Hepatocyte (in vitro differentiated cells): ENCODE measurements around the gene RPTOR.

Source experiments
- EZH2 ChIP-seq: fragments of 200-600 bp; sonication (generic); IDR thresholded peaks from 2 replicates; pipeline ENCODE4 v1.6.1; 2016; ENCODE audit warnings: antibody characterized with exemption, mild to moderate bottlenecking, borderline replicate concordance
- EZH2phosphoT487 ChIP-seq: fragments of 200-600 bp; sonication (generic); IDR thresholded peaks from one replicate; pipeline ENCODE4 v1.6.1; 2018; ENCODE audit warnings: antibody characterized with exemption, mild to moderate bottlenecking, low read depth, moderate library complexity; ENCODE audit not compliant: unreplicated experiment, severe bottlenecking
- TF ChIP-seq, protein P1 (sequence below): fragments of 200-600 bp; sonication (generic); IDR thresholded peaks from 2 replicates; pipeline ENCODE4 v1.5.1; 2016; ENCODE audit warnings: antibody characterized with exemption, mild to moderate bottlenecking; ENCODE audit not compliant: poor library complexity

DNA sequence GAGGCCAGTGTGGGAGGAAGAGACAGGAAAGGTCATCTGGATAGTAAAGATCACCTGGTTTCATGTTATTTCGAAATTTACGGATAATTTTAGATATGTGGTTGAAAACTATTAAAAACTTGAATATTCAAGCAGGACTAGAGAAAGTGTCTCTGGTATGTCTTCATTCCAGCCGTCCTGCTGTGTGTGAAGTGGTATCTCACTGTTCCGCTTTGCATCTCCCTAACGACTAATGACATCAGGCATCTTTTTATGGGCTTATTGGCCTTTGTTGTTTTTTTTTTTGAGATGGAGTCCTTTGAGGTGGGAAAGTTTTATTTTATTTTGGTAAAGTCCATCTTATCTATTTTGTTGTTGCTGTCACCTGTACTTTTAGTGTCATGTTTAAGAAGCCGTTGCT is 232.6 kb downstream of the RPTOR start:
- TF ChIP-seq, protein P1, sequence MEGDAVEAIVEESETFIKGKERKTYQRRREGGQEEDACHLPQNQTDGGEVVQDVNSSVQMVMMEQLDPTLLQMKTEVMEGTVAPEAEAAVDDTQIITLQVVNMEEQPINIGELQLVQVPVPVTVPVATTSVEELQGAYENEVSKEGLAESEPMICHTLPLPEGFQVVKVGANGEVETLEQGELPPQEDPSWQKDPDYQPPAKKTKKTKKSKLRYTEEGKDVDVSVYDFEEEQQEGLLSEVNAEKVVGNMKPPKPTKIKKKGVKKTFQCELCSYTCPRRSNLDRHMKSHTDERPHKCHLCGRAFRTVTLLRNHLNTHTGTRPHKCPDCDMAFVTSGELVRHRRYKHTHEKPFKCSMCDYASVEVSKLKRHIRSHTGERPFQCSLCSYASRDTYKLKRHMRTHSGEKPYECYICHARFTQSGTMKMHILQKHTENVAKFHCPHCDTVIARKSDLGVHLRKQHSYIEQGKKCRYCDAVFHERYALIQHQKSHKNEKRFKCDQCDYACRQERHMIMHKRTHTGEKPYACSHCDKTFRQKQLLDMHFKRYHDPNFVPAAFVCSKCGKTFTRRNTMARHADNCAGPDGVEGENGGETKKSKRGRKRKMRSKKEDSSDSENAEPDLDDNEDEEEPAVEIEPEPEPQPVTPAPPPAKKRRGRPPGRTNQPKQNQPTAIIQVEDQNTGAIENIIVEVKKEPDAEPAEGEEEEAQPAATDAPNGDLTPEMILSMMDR, result no peak
- no peak for TF ChIP-seq EZH2
- TF ChIP-seq EZH2phosphoT487, result no peak
